Kidney (tissue), 14 donors: Measurements from ENCODE around the gene MROH2A. TPM values are rescaled to one million over a fixed set of nuclear protein-coding genes. Genes with fewer than 3 reads are reported as not detected.

Experiments
- DNase-seq, 5 donors: peaks; one replicate each; pipeline ENCODE4 v3.0.0-alpha.2; 2013 to 2020
- FAIRE-seq: peaks from 2 replicates; lab custom pipeline; 2012; peaks lifted over from hg19 to GRCh38; lab: Jason Lieb, UNC
- H3K27ac ChIP-seq, 2 donors: one replicate each; pipeline ENCODE4 v1.7.0; 2013; ENCODE audit warnings: low read depth in 2 of 2, low read length in 2 of 2, inconsistent platforms in 1 of 2
- H3K27me3 ChIP-seq: one replicate; pipeline ENCODE4 v1.7.1; 2013; ENCODE audit warnings: low read length, inconsistent platforms; ENCODE audit not compliant: control insufficient read depth, insufficient read depth
- H3K36me3 ChIP-seq, 3 donors: one replicate each; pipeline versions ENCODE4 v1.7.0 to v1.7.1; 2013; ENCODE audit warnings: low read length in 3 of 3, control low read depth in 1 of 3, inconsistent platforms in 1 of 3; ENCODE audit not compliant: insufficient read depth in 3 of 3, control insufficient read depth in 2 of 3
- H3K4me1 ChIP-seq, 3 donors: one replicate each; pipeline versions ENCODE4 v1.7.0 to v1.7.1; 2013; ENCODE audit warnings: low read length in 3 of 3, inconsistent platforms in 1 of 3, low read depth in 1 of 3; ENCODE audit not compliant: control insufficient read depth in 2 of 3, insufficient read depth in 2 of 3
- H3K4me3 ChIP-seq, 3 donors: one replicate each; pipeline versions ENCODE4 v1.7.0 to v1.8.1; 2013; ENCODE audit warnings: low read length in 3 of 3, control low read depth in 1 of 3, inconsistent platforms in 1 of 3
- H3K9ac ChIP-seq, 3 donors: one replicate each; pipeline versions ENCODE4 v1.7.0 to v1.7.1; 2013; ENCODE audit warnings: low read length in 3 of 3, control low read depth in 1 of 3, inconsistent platforms in 1 of 3
- H3K9me3 ChIP-seq, 3 donors: one replicate each; pipeline versions ENCODE4 v1.7.0 to v1.7.1; 2013; ENCODE audit warnings: low read length in 3 of 3, control low read depth in 1 of 3, inconsistent platforms in 1 of 3; ENCODE audit not compliant: control insufficient read depth in 2 of 3, insufficient read depth in 1 of 3
- intact Hi-C: fragments of 100-400 bp; cut with DNase I; formaldehyde crosslinking; loops from one replicate; pipeline ENCODE4 v1.11.1; 2022
- polyA plus RNA-seq: library from polyadenylated mRNA; stranded (reverse); fragments of 350-450 nt; fragmentation: Illumina TruSeq; extraction: RNeasy Lipid Tissue Mini Kit (QIAGEN cat#74804); gene quantifications from one replicate; pipeline ENCODE4 v1.2.3, GENCODE V29; 2014; ENCODE audit warnings: low read depth, low replicate concordance; ENCODE audit not compliant: insufficient read depth
- total RNA-seq: library from RNA; stranded (reverse); fragmentation: NEBNext Ultra II Directional; extraction: Animal tissue kit (Norgen Biotek cat#: 25700); gene quantifications from one replicate; pipeline ENCODE4 v1.2.1, GENCODE V29; 2021
- TF ChIP-seq, protein P1 (sequence below): IDR thresholded peaks from 3 replicates; pipeline ENCODE4 v1.5.1; 2012; ENCODE audit warnings: mild to moderate bottlenecking, moderate library complexity, borderline replicate concordance; ENCODE audit not compliant: insufficient read depth; ENCODE audit errors: extremely low read depth
- donor health status: control.
- donor health status: control.
- donor health status: control.
- donor health status: control.
- donor health status: control.
- donor health status: DM: yes; HTN: yes; CAD: no.
- donor health status: Normal renal cell carcinoma (clear cell type).

The MROH2A gene
- total and polyA plus RNA-seq, 2 donors from 2014 or later: 1.8 TPM; not detected in 1

DNA sequence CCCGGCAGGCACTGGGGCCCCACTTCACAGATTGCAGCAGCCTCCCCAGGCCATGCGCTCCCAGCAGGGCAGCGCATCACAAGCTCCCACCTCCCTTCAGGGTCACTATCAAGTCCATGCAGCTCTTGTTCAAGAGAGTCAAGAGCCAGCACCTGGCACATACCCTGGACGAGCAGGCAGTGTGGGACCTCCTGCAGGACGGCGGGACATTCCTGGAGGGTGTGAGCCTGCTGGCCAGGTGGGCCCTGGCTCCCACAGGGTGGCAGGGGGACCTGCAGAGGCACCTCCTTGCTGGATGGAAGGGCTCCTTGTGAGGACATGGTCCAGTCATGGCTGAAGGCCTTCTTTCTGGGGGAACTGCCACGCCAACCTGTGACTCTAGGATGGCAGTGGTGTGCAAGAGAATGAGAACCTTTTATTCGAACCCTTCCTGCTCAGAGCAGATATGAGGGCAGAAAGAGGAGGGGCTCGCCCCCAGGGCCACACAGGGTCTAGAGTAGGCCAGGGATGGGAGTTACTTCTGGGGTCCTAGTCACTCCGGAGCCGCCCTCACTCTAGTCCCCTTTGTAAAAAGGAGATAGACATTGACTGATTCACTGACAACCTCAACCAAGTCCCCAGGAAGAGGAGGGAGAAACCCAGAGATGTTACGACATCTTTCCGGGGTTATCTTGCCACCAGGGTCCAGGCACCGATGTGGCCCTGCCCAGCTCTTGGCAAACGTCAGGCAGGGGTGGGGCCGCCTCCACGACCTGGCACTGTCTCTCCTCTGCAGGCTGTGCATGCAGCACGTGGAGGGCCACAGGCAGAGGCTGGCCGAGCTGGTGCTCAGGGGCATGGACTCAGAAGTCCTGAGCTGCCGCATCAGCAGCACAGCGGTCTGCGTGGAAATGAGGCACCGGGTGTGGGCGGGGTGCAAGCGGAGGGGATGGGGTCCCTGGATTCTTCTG, 44.9 kb downstream of the MROH2A start:
- DNase-seq: peak in 2 of 5 donors; percentile 16 to 73
- intact Hi-C loops: no loop called here
- Histone ChIP-seq H3K27ac (no peak overlapping the region), H3K9ac (no peak overlapping the region), H3K27me3 (no peaks in the 10 kb centered on the region), H3K4me1 (no peaks in the 10 kb centered on the region), H3K4me3 (no peak overlapping the region), H3K36me3 (no peaks in the 10 kb centered on the region), H3K9me3 (no peaks in the 10 kb centered on the region)
- no peak for FAIRE-seq
- TF ChIP-seq, protein P1, sequence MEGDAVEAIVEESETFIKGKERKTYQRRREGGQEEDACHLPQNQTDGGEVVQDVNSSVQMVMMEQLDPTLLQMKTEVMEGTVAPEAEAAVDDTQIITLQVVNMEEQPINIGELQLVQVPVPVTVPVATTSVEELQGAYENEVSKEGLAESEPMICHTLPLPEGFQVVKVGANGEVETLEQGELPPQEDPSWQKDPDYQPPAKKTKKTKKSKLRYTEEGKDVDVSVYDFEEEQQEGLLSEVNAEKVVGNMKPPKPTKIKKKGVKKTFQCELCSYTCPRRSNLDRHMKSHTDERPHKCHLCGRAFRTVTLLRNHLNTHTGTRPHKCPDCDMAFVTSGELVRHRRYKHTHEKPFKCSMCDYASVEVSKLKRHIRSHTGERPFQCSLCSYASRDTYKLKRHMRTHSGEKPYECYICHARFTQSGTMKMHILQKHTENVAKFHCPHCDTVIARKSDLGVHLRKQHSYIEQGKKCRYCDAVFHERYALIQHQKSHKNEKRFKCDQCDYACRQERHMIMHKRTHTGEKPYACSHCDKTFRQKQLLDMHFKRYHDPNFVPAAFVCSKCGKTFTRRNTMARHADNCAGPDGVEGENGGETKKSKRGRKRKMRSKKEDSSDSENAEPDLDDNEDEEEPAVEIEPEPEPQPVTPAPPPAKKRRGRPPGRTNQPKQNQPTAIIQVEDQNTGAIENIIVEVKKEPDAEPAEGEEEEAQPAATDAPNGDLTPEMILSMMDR: no peak

DNA sequence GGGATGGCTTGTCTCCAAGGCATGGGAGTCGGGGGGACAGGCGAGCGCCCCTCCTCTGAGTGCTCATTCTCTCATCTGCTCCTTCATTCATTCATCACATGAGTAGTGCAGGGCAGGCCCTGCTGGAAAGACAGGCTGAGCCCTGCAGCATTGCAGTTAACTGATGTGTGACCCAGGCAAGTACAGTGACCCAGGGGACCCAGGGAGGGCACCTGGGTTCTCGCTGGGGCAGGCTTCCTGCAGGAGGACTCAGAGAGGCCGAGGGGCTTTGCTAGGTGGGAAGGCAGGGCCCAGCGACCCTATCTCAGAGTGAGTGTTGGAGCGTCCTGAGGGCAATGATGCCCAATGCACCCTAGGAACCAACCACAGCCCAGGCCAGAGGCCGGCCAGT, 45.6 kb downstream of the MROH2A start:
- H3K9ac ChIP-seq: no peak overlapping the region
- no peak overlapping the region for H3K4me3 ChIP-seq
- H3K27ac ChIP-seq: no peak overlapping the region
- no peaks in the 10 kb centered on the region for H3K36me3 ChIP-seq
- no peaks in the 10 kb centered on the region for H3K9me3 ChIP-seq
- intact Hi-C loops: no loop called here
- H3K4me1 ChIP-seq: no peaks in the 10 kb centered on the region
- no peaks in the 10 kb centered on the region for H3K27me3 ChIP-seq
- no peak for FAIRE-seq
- TF ChIP-seq, protein P1: no peak
- no peak for DNase-seq

DNA sequence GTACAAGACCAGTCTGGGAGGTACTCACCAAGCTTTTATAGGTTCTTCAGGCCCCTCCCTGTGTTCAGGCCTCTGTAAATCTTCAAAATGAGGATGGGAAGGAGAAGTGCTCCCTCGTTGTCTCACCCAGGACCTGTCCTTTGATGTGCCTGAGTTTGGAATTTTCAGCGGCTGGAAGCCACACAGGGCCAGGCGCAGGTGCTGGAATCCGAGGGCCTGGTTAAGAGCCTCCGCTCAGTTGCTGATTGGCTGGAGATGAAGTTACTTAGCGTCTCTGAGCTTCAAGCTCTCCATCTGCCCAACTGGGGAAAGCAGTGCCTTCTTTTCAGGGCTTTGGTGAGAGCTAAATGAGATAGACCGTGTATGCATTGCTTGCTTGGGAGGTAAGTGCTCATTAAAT, 46.2 kb downstream of the MROH2A start:
- no peak overlapping the region for H3K9ac ChIP-seq
- DNase-seq: peak in 2 of 5 donors; percentile 10 to 18

More for the DNA sequence above, 46.2 kb downstream of the MROH2A start:
- H3K4me1 ChIP-seq: no peaks in the 10 kb centered on the region
- TF ChIP-seq, protein P1: no peak
- intact Hi-C loops: no loop called here
- no peak overlapping the region for H3K4me3 ChIP-seq
- H3K9me3 ChIP-seq: no peaks in the 10 kb centered on the region
- H3K27ac ChIP-seq: no peak overlapping the region
- no peaks in the 10 kb centered on the region for H3K36me3 ChIP-seq
- FAIRE-seq: no peak
- no peaks in the 10 kb centered on the region for H3K27me3 ChIP-seq
